GM18517 (cell line): ENCODE data around the gene DPCD.

Source experiments
- ATAC-seq: cut with Tn5 transposase; IDR thresholded peaks from one replicate; pipeline ENCODE4 v1.9.1; 2021; ENCODE audit warnings: mild to moderate bottlenecking, moderate library complexity; ENCODE audit not compliant: unreplicated experiment

Gene DPCD

GRCh38 chr10:101567165-101568006 lies 20.7 kb upstream of the DPCD start:
- ATAC-seq: no peak

- no peak for ATAC-seq
Measured at GRCh38 chr10:101568054-101568745, 19.9 kb upstream of the DPCD start.

GRCh38 chr10:101569323-101569621 lies 18.8 kb upstream of the DPCD start:
- no peak for ATAC-seq

GRCh38 chr10:101569622-101570427 lies 18.3 kb upstream of the DPCD start:
- peak; percentile 50 for ATAC-seq

- no peak for ATAC-seq
Measured at GRCh38 chr10:101570428-101571270, 17.5 kb upstream of the DPCD start.

- ATAC-seq: no peak
Measured at GRCh38 chr10:101571271-101571925, 16.7 kb upstream of the DPCD start.

GRCh38 chr10:101572126-101572525 lies 16.0 kb upstream of the DPCD start:
- no peak for ATAC-seq

GRCh38 chr10:101572785-101573184 lies 15.3 kb upstream of the DPCD start:
- ATAC-seq: no peak

GRCh38 chr10:101573885-101574753 lies 14.0 kb upstream of the DPCD start:
- no peak for ATAC-seq

- ATAC-seq: no peak
Measured at GRCh38 chr10:101575091-101575490, 13.0 kb upstream of the DPCD start.

- no peak for ATAC-seq
Measured at GRCh38 chr10:101575580-101576210, 12.4 kb upstream of the DPCD start.

GRCh38 chr10:101576211-101576863 lies 11.8 kb upstream of the DPCD start:
- ATAC-seq: no peak

GRCh38 chr10:101577121-101577871 lies 10.8 kb upstream of the DPCD start:
- ATAC-seq: no peak

- no peak for ATAC-seq
Measured at GRCh38 chr10:101578192-101578591, 9.9 kb upstream of the DPCD start.

GRCh38 chr10:101578803-101579515 lies 9.2 kb upstream of the DPCD start:
- ATAC-seq: no peak

GRCh38 chr10:101579516-101579870 lies 8.6 kb upstream of the DPCD start:
- no peak for ATAC-seq
